ENCODE measurements around the gene TTC32.

DNA sequence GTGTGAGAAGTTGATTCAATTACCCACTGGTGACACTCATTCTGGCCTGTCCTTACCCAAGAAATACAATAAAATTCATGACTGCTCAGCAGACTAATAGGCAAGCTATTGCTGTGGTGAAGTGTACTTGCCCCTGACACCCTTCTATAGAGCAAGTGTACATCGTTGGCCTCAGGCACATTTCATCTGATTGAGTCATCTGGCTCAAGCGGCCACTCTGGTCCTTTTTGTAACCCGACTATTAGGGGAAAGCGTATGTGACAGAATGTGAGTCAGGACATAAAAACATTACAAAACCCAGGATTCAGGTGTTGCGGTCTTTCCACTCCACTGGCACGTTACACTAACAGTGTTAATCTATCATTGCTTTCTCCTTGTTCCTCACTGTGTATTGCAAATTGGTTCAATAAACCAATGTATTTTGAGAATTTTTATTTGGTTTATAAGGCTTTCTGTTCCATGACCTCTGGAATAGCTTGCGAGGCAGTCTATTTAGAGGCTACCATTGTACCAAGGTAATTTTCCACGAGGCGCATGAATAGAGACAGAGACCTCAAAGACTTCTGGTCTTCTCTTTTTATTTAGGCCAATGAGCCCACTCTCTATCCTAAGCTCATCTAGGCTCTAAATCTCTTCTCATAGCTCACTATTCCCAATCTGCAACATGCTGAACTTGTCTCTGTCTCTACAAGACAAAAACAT is 10.2 kb upstream of the TTC32 start:
- TF ChIP-seq, protein P1, sequence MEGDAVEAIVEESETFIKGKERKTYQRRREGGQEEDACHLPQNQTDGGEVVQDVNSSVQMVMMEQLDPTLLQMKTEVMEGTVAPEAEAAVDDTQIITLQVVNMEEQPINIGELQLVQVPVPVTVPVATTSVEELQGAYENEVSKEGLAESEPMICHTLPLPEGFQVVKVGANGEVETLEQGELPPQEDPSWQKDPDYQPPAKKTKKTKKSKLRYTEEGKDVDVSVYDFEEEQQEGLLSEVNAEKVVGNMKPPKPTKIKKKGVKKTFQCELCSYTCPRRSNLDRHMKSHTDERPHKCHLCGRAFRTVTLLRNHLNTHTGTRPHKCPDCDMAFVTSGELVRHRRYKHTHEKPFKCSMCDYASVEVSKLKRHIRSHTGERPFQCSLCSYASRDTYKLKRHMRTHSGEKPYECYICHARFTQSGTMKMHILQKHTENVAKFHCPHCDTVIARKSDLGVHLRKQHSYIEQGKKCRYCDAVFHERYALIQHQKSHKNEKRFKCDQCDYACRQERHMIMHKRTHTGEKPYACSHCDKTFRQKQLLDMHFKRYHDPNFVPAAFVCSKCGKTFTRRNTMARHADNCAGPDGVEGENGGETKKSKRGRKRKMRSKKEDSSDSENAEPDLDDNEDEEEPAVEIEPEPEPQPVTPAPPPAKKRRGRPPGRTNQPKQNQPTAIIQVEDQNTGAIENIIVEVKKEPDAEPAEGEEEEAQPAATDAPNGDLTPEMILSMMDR (conservative IDR thresholded peaks at IDR 0.05; ENCODE audit: low read depth in 2 of 2): no peak
- no peak for TF ChIP-seq EZH2 (IDR thresholded peaks at IDR 0.05; ENCODE audit: low read depth, unreplicated experiment)
- no peak for TF ChIP-seq EZH2phosphoT487 (IDR thresholded peaks at IDR 0.05; ENCODE audit: unreplicated experiment)
- no peak for TF ChIP-seq ZNF114 (CRISPR knock-in tag; IDR thresholded peaks at IDR 0.05)
- TF ChIP-seq, protein P2, sequence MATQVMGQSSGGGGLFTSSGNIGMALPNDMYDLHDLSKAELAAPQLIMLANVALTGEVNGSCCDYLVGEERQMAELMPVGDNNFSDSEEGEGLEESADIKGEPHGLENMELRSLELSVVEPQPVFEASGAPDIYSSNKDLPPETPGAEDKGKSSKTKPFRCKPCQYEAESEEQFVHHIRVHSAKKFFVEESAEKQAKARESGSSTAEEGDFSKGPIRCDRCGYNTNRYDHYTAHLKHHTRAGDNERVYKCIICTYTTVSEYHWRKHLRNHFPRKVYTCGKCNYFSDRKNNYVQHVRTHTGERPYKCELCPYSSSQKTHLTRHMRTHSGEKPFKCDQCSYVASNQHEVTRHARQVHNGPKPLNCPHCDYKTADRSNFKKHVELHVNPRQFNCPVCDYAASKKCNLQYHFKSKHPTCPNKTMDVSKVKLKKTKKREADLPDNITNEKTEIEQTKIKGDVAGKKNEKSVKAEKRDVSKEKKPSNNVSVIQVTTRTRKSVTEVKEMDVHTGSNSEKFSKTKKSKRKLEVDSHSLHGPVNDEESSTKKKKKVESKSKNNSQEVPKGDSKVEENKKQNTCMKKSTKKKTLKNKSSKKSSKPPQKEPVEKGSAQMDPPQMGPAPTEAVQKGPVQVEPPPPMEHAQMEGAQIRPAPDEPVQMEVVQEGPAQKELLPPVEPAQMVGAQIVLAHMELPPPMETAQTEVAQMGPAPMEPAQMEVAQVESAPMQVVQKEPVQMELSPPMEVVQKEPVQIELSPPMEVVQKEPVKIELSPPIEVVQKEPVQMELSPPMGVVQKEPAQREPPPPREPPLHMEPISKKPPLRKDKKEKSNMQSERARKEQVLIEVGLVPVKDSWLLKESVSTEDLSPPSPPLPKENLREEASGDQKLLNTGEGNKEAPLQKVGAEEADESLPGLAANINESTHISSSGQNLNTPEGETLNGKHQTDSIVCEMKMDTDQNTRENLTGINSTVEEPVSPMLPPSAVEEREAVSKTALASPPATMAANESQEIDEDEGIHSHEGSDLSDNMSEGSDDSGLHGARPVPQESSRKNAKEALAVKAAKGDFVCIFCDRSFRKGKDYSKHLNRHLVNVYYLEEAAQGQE (IDR thresholded peaks at IDR 0.05; ENCODE audit: unreplicated experiment): no peak
- TF ChIP-seq JUNB (IDR thresholded peaks at IDR 0.05; ENCODE audit: unreplicated experiment): no peak
- TF ChIP-seq POLR2AphosphoS5 (IDR thresholded peaks at IDR 0.05; ENCODE audit: low read depth): no peak
